Hypothalamus (tissue), 51 donors: ENCODE measurements around the gene EEF1AKMT2.
A peak's percentile ranks its signal among the peaks of the same experiment; 100 is the strongest.
"Not testable (repeated sequence)": the region's sequence is repeated elsewhere in the genome, so short reads cannot be mapped to it uniquely, and the experiment has no call there.

Source experiments
- DNase-seq, 51 donors: peaks; one replicate each; lab custom pipeline; 2025; lab: John Stamatoyannopoulos, UW

Gene EEF1AKMT2

DNA sequence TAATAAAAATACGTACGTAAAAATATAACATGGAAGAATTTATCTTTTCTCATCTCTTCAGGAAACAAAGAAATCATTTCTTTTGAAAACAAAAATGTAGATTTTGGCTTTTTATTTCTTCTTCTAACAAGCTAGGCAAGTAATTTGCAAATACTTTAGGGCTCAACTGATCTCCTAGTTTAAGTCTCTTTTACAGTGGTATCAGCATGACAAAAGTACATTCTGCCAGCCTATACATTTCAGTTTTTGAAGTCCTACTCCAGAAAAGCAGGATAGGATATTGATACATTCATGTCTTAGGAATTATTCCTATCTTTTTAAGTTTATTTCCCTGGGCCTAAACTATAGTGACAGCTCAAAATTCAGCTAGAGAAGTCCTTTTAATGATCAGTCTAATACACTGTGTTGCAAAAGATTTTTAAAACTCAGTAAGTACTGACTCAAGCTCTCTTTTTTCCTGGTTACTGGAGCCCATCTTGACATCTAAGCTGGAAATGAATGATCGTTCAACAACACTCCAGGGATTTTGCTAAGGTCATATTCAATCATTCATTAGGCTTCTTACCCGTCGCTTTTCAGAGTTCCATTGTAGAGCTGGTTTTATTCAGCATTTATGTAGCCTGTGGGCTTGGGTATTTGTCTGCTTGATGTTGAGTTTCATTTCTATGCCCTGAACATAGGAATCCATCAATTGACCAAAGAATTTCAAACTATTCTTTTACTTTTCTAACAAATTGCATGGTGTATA, 35.4 kb downstream of the EEF1AKMT2 start:
- DNase-seq: no peak

GRCh38 chr10:124755581-124755980, 36.1 kb downstream of the EEF1AKMT2 start:
- DNase-seq: peak in 1 of 51 donors; percentile 21

DNA sequence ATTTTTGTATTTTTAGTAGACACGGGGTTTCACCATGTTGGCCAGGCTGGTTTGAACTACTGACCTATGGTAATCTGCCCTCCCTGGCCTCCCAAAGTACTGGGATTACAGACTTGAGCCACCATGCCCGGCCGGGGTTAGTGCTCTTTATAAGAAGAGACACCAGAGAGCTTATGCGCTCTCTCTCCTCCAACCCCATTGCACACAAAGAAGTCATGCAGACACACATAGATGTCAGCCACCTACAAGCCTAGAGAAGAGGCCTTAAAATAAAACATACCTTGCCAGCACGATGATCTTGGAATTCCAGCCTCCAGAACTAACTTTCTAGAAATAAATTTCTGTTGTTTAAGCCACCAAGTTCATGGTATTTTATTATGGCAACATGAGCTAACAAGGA, 37.5 kb downstream of the EEF1AKMT2 start:
- DNase-seq: no peak

DNA sequence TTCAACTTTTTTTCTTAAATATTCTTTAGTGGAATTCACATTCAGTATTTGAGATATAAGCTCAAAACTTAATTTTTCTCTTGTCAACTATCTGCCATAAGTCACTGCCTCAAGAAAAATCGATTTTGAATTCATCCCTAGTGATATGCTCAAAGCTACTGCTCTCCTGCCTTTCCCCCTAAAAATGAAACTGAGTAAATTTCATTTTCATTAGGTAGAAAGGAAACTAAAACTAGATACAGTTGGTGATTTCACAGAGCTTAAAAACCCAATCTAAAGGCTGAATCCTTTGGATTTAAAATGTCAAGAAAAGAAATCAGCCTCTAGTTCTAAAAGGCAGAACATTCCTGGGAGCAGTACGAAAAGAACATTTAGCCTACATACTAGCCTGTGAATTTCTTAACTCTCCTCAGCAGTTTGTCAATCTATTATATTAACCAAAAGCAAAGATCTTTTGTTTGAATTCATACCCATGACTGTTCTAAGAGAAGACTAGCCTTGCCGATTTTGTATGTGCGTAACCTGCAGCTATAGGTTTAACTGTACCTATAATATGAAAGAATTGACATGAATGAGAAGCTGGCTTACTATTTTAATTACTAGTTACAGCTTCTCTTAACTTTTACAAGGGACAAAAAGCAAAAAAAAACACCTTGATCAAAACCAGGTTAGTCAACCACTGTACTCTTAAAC, 42.6 kb downstream of the EEF1AKMT2 start:
- no peak for DNase-seq

DNA sequence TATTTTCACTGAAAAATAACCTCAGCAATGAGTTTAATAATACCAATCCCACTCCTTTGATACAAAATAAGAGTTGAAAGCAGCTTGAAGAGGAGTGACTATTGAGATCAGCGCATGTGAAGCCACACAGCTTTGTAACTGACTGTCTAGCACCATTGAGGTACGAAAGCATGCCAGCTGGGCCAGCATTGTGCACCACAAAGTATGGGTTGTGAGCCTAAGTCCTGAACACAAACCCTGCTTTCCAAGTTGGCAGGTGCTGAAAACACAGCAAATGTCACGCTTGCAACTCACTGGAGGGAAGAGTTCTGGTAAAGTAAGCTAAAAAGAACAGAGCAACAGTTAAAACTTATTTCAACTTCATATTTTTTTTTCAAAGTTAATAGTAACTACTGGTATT, 43.5 kb downstream of the EEF1AKMT2 start:
- DNase-seq: no peak

DNA sequence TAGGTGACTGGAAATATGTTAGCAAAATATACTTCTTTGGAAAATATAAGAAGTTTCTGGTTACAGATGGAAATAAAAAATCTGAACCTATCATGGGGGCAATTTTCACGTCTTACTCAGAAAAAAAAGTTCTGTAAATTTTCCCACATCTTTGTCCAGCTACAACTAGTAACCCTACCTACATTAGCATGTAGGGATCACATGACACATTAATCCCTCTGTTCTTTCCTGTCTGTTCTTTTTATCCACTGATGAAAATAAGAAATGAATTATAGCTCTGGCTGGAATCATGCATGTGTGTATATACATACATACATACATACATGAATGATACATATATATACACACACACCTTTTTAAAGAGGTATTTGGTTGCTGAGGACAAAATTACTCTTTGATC, 43.9 kb downstream of the EEF1AKMT2 start:
- no peak for DNase-seq

DNA sequence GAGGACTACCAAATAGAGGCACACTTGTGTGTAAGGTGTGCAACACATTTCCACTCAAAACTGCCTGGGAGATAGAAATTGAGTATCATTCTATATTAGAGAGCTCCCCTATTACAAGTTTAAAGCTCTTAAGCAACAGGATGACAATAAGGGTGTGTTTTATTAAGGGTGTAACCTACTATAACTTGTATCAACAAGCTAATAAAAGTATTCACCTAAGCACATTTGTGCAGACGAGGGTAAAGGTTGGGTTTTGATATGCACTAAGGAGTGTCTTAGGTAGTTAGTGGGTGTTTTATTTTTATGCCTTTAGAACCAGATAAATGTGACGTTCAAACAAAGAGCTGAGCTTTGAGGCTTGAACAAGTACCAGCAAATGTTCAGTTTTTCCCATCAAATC, 44.7 kb downstream of the EEF1AKMT2 start:
- DNase-seq: no peak

DNA sequence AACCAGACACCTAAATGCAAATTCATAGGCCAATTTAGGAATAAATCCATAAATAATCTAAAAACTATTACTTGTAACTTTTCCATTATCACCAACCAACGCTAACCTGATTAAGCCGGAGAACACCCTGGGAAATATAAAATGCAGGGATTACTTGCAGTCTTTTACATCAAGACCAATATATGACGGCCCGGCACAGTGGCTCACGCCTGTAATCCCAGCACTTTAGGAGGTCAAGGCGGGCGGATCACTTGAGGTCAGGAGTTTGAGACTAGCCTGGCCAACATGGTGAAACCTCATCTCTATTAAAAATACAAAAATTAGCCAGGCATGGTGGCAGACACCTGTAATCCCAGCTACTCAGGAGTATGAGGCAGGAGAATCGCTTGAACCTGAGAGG, 45.2 kb downstream of the EEF1AKMT2 start:
- DNase-seq: not testable (repeated sequence)

GRCh38 chr10:124745673-124746072, 46.0 kb downstream of the EEF1AKMT2 start:
- DNase-seq: peak in 2 of 51 donors; percentile 4 to 44

DNA sequence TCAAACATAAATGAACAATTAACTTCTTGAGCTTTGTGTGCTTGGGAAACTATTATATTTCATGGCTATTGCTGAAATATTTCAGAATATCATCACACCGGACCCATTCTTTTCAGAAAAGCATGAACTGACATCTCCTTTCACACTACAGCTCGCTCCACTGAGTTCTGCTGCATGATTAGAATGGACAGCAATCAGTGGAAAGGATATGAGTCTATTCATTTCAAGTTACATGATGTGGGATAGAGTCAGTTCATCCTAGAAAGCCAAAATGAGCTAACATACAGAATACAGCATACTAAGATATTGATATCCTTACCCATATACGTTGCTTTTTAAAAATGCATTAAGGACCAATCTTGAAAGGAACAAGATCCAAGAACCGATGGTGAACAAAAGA, 46.4 kb downstream of the EEF1AKMT2 start:
- DNase-seq: no peak

- DNase-seq: peak in 42 of 51 donors; percentile 28 to 89 (median 72)
Observed at GRCh38 chr10:124744102-124745050, 47.3 kb downstream of the EEF1AKMT2 start, which contains the start of gene FAM53B. Gene FAM53B, minus strand, starts transcription at chr10:124744378. Its CDS starts 37,665 bp downstream, at chr10:124706713.

- DNase-seq: peak in 6 of 51 donors; percentile 26 to 66 (median 48)
Observed at GRCh38 chr10:124743191-124744101, 48.2 kb downstream of the EEF1AKMT2 start.

DNA sequence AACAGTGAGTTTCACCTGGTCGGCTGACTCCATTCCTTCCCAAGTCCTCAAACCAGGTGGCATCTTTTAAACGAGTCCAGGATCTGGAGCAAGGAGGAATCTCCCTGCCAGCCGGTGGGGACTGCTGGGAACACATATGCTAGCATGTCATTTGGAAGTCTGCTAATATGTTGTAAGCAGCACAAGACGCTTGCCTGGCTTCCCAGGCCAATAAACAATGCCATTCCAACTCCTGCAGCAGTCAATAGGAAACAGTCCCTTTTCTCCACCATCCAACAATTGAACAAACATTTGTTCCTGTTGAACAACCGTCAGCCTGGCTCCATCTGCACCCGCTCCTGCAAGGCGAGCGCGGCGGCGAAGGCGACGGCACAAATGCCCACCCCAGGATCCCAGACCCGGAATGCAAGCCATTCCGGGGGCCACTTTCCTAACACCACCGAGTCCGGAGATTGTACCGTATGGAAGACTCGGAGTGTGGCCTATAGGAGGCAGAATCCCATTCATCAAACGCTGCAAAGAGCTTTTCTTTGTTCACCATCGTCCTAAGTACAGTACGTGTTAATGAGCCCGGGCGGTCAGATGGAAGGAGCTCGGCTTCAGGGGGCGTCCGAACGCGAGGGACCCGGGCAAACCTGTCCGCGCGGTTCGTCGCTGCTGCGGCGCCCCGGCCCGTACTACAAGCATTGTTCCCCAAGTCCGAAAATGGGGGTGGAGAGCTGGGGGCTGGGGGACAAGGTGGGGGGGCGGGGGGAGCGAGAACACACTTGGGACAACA, 49.1 kb downstream of the EEF1AKMT2 start:
- DNase-seq: peak in 5 of 51 donors; percentile 29 to 81 (median 40)

DNA sequence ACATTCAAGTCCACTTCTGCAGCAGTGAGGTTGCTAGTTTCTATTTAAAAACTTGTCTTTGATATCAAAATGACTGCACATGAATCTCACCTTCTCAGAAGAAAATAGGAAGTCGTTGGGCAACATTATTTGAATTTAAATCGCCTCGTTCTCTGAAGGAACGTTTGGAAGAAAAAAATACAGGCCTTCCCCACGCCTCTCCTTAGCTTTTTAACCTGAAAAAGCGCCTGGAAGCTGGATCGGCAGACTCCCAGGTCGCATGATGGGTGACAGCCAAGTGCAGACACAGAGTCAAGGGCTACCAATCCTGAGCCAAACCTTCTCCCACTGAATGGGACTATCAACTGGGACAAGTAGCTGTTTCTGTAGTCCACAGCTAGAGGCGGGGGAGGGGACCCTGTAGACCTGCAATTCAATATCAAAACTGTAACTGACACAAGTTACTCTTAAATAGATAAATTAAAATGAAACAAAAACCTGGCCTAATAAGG, 49.7 kb downstream of the EEF1AKMT2 start:
- peak in 1 of 51 donors; percentile 81 for DNase-seq

GRCh38 chr10:124741281-124741921, 50.3 kb downstream of the EEF1AKMT2 start:
- DNase-seq: peak in 43 of 51 donors; percentile 35 to 91 (median 75)

- DNase-seq: peak in 27 of 51 donors; percentile 34 to 87 (median 61)
Observed at GRCh38 chr10:124740369-124741280, 51.1 kb downstream of the EEF1AKMT2 start.

DNA sequence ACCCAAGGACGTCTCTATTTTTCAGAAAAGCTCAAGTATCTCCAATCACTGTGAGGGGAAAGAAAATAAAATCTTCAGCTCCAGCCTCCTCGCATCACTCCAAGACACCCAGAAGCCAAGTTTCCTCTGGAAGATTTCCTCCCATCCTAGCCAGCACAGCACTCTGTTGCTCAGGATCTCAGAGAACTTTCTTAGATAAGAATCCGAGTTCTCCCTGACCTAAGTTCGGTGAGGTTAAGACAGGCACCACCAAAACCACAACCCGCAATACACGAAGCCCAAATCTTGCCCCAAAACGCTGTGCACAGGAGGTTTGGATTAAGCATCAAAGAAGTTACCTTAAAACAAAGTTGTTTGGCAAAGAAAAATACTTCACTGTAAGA, 51.7 kb downstream of the EEF1AKMT2 start:
- no peak for DNase-seq
